GM19193 (cell line): ENCODE results near the gene DOK1.

Source experiments
- POLR2A ChIP-seq: IDR thresholded peaks from 4 replicates; pipeline ENCODE4 v1.6.1; 2011; ENCODE audit not compliant: insufficient read depth, insufficient read length; ENCODE audit errors: extremely low read depth

Gene DOK1

DNA sequence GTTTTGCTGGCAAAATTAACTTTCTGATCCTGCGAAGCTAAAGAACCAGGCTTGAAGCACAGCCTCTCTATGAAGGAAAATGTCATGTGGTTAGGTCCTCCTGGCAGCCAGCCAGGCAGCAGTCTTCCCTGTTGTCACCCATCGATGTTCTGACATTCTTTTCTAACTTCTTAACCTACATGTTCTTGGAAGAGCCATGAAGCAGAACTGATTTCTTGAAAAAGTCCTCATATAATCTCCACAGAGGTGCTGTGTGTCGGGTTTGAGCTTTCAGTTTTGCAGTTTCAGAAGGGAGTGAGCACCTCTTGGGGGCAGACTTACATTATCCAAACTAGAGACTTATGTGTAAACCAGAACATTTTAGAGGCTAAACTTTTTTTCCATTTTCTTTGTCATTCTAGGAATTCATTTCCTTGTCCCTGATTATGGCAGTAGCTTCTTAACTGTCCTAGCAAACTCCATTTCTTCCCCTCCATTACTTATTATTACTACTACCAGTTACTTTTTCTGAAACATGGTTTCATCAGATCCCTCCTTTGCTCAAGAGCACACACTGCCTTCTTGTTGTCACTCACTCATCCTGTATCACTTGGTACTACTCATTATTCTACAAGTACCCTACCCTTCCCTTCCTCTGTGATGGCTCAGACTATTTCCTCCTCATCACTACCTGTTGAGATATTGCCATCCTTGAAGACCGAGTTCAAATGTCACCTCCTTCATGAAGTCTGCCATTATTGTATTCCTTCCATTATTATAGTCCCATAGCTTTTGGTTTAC, 31.1 kb downstream of the DOK1 start:
- no peak for TF ChIP-seq POLR2A

DNA sequence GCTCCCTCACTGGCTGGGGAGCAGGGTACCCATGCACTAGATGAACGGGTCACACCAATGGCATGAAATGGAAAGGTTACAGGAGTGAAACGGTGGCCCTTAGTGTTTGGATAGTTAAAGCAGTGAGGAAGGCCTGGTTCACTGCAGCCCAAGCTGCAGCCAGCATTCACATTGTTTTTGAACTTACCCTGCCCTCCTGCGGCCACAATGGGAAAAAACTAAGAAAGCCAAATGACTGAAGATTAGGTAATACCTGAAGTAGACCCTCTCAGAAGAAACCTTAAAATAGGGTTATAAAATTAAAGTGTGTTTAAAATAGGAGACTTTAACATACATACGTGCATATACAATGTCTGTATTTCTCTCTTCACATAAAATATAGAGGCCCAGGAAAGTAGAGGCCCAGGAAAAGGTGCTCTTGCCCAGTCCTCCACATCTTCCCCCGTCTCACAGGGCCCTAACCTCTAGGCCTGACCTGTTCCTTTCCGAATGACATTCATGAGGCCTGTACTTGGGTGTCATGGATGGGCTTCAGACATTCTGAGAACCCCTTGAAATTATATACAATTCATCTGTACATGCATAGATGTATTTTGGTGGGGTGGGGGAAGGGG, 33.3 kb downstream of the DOK1 start:
- no peak for TF ChIP-seq POLR2A

DNA sequence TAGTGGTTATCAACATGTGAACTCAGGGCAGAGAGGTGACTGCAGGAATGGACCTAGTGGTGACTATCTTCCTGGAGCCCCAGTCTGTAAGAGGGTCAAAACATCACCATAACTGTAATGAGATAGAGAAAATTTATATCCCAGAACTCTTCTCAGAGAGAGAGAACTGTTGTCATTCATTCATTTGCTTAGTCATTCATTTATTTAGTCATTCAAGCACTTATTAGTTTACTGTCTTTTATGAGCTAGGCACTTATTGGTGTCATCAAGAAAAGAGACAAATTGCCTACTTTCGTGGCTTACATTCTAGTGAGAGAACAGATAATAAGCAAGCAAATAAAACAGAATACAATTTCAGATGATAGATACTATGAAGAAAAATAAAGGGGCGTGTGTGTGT, 34.1 kb downstream of the DOK1 start:
- no peak for TF ChIP-seq POLR2A

GRCh38 chr2:74593826-74594772, 39.6 kb downstream of the DOK1 start:
- no peak for TF ChIP-seq POLR2A

DNA sequence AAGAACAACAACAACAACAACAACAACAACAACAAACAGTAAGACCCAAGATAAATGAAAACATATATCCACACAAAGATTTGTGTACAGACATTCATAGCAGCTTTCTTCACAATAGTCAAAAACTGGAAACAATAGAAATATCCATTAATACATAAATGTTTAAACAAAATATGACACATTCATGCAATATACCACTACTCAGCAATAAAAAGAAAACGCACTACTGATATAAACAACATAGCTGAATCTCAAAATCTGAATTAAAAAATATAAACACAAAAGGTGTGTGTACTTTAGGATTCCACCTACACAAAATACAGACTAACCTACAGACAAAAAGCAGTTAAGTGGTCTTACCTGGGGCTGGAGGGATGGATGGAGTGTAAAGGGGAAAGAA, 42.1 kb downstream of the DOK1 start:
- TF ChIP-seq POLR2A: no peak

DNA sequence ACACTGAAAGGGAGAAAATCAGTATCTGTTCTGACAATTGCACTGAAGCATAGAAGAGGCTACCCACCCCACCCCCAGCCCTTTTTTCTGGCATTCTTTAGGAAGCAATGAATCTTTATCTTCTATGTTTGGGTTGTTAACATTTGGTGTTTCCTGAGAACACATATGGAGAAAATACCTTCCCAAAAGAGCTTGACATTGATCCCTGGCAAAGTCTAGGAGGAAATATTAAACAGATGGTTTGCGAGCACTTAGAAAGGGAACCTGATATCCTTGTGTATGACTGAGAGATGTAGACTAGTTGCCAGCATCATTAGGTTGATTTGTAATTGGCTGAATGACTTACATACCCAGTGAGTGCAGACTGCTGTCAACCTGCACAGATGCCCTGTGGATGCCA, 42.9 kb downstream of the DOK1 start:
- no peak for TF ChIP-seq POLR2A

DNA sequence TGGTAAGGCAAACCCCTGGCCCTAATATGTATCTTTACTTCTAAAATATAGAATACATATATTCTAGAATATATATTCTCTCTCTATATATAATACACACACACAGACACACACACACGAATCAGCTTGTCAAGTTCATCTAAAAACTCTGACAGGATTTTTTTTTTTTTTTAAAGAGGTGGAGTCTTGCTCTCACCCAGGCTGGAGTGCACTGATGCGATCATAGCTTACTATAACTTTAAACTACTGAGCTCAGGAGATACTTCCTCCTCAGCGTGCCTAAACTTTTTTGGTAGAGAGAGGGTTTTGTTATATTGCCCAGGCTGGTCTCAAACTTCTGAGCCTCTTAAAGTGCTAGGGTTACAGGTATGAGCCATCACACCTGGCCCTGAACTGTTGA, 45.2 kb downstream of the DOK1 start:
- TF ChIP-seq POLR2A: no peak

- TF ChIP-seq POLR2A: no peak
These were observed 48.2 kb downstream of the DOK1 start for GRCh38 chr2:74602586-74603281.

- TF ChIP-seq POLR2A: no peak
These were observed 48.9 kb downstream of the DOK1 start for GRCh38 chr2:74603282-74604000.

GRCh38 chr2:74606927-74607326, 52.4 kb downstream of the DOK1 start:
- no peak for TF ChIP-seq POLR2A
